GM19193 (cell line): ENCODE data around the gene DYTN.

Experiments used
- POLR2A ChIP-seq: IDR thresholded peaks from 4 replicates; pipeline ENCODE4 v1.6.1; 2011; ENCODE audit not compliant: insufficient read depth, insufficient read length; ENCODE audit errors: extremely low read depth

Gene DYTN, protein sequence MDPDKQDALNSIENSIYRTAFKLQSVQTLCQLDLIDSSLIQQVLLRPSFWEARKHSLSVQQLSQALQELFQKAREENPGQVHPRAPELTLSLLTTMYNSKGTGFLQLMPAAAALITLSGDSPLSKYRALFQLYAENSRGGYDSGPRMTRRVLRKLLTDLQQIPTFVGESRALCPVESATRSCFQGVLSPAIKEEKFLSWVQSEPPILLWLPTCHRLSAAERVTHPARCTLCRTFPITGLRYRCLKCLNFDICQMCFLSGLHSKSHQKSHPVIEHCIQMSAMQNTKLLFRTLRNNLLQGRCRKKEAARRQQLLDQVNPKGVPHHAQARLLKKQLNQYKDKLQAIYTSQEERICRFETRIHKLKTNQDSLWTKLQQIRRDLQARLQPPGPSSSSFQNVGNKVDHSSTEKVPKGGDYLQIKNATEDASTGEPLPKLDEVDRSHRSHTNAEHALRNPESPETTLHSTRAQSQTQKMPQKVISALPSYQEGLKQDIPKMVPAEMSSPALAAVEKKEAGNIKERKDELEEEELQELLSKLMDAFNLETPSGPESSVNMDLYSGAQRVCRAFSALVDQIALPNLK

DNA sequence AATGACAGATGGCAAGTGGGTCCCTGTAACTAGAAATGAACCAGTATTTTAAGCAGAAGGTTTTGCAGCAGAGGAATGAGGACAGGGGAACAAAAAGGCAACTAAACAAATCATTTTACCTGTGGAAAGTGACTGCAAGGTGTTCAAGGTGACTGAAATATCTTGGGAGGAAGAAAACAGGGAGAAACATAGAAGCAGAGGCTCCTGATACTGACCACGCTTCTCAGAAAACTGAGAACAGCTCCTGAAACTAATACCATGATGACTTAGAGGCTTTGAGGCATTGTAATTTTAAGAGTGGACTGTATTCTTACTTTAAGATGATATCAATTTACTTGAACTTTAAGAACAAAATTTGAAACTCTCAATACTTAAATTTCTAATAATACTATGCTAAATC is at the start of gene DYTN:
Gene DYTN, minus strand, starts transcription at position 101 of the 400 bp plus-strand sequence. CDS start 117 bp downstream, outside the sequence.
- TF ChIP-seq POLR2A: no peak

GRCh38 chr2:206766057-206766930 is 48.1 kb upstream of the DYTN start:
- TF ChIP-seq POLR2A: no peak

GRCh38 chr2:206765242-206766056 is 47.3 kb upstream of the DYTN start, which contains the start of the genes FASTKD2 and MDH1B:
FASTKD2 (plus strand) TSS chr2:206765606; CDS start chr2:206766694, 1,088 bp downstream.
MDH1B (minus strand) TSS chr2:206765328; CDS start chr2:206765271, 57 bp downstream.
- TF ChIP-seq POLR2A: peak; percentile 81

- TF ChIP-seq POLR2A: no peak
Observed at GRCh38 chr2:206764673-206765241, 46.6 kb upstream of the DYTN start.

GRCh38 chr2:206756816-206757215 is 38.6 kb upstream of the DYTN start:
- no peak for TF ChIP-seq POLR2A

- TF ChIP-seq POLR2A: no peak
Observed at GRCh38 chr2:206740800-206741199, 22.6 kb upstream of the DYTN start.

- TF ChIP-seq POLR2A: no peak
Observed at GRCh38 chr2:206739271-206739670, 21.1 kb upstream of the DYTN start.

GRCh38 chr2:206736935-206737334 is 18.7 kb upstream of the DYTN start:
- no peak for TF ChIP-seq POLR2A

- TF ChIP-seq POLR2A: no peak
Observed at GRCh38 chr2:206733341-206733740, 15.1 kb upstream of the DYTN start.

GRCh38 chr2:206728277-206729199 is 10.3 kb upstream of the DYTN start:
- TF ChIP-seq POLR2A: no peak

DNA sequence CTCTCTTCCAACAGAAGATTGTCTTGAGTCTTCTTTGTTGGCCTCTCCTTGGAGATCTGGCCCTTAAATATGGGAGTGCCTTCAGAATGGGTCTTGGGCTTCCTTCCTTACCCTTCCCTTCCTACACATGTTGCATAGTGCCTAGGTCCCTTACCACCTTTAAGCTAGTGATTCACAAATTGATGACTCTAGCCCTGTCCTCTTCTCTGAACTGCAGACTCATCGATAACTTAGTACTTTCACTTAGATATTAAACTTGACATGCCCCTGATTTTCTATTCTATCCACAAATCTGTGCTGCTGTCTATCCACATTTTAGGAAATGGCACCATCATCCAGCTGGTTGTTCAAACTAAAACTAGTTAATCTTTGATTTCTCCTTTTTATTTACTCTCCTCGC is 9.1 kb upstream of the DYTN start:
- TF ChIP-seq POLR2A: no peak

- no peak for TF ChIP-seq POLR2A
Observed at GRCh38 chr2:206723288-206723687, 5.1 kb upstream of the DYTN start.

DNA sequence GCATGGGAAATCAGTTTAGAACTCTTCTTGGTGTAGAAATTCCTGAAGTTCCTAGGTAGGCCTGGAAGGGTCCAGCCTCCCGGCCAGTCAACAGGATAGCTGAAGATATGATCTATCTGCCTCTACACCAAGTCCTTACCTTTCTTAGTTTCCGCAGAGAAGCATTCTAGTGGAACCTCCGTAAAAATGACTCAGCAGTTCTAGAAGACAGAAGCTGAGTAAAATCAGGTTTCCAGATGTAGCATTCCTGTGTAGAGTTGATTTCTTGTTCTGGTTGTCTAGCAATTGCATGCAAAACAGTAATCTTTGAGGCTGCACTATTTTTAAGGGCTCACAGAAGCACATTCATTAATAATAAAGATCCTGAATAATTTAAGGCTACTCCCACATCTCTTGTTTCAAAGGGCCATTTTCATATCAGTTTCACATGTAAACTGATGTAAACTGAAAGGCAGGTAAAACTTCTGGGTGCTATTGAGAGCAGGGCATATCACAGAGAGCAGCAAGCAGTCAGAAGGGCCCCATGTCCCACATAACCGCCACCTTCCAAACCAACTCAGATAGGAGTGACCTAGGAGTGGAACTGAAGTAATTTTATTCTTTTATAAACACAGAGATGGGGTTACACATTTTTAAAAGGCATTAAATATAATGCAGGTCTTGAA is 3.2 kb upstream of the DYTN start:
- no peak for TF ChIP-seq POLR2A

DNA sequence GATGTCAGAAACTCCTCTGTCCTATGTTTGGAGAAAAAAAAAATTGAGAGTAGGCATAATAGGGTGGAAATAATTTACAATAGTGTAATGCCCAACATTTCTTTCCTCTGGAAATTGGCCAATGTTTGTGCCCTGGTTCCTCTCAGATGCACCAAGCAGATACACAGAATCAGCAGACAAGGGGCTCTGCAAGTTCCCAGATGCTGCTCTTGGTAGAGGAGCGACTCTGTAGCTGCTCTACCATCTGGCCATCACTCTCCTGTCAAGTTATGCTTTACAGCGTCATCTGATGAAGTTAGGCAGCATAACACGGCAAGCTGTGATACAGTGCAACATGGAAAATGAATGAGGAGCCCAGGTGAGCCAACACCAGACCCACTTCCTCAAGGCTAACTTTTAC is 1.6 kb downstream of the DYTN start:
- TF ChIP-seq POLR2A: no peak
